Measurements from ENCODE around the gene SYK. TPM values are rescaled to one million over a fixed set of nuclear protein-coding genes. Genes with fewer than 3 reads are reported as not detected.

The SYK gene
- polyA plus RNA-seq, 3 donors = 51.1 to 186 (median 177) TPM

DNA sequence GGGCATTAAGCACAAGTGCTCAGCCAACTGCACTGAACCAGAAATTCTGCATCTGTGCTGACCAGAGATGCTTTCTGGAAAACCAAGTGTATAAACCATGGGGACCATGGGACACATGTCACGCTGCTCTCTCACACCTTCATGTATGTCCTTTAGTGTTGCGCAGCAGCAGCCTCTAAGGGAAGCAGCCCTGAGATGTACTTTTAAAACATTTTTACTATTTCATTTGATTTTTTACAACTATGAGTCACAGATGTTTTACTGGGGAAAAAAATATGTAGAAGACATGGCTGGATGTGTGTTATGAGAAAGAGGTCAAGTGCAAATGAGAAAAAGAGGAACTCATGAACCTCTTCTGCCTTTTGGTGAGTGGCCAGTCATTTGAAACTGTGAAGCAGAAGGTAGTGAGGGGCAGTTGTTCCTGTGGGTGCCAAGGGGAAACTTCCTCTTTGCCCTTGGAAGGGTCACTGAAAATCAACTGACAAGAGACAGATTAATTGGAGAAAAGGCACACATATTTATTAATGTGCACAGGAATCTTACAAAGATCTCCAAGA is 31.4 kb upstream of the SYK start:
- Mint-ChIP-seq H3K4me3 (no peak overlapping the region), H3K9me3 (peaks cover 3 to 30% (median 19%) of the 10 kb centered on the region in 7 donors), H3K4me1 (peaks cover 59% of the 10 kb centered on the region), H3K36me3 (no peaks in the 10 kb centered on the region), H3K27me3 (ENCODE audit: low read depth in 3 of 3) (peaks cover 0 to 2% (median 0%) of the 10 kb centered on the region in 3 donors), H3K27ac (peak overlapping the region; percentile 5 to 90 (median 86))
- peaks cover 58 to 59% of the 10 kb centered on the region in 2 donors for H3K4me1 ChIP-seq (ENCODE audit: control insufficient read depth in 1 of 2, insufficient read depth in 2 of 2, low read length in 2 of 2)
- DNase-seq = peak; percentile 83 to 89 (median 84)
- H3K27ac ChIP-seq (ENCODE audit: low read depth in 1 of 2, low read length in 2 of 2) = peak overlapping the region; percentile 53 to 74
- no peak overlapping the region for H3K9ac ChIP-seq (ENCODE audit: insufficient read depth, low read length, poor library complexity, severe bottlenecking)
- peak overlapping the region; percentile 24 for H3K4me2 ChIP-seq (replicated peaks; ENCODE audit: extremely low read depth, low read length, poor library complexity, severe bottlenecking)
- intact Hi-C loops (cut with micrococcal nuclease) = loop anchor here (5.0 to 10.0 kb wide), 2 partner anchors 37 to 55 kb away; no protein-coding TSS in a partner anchor
- no peaks in the 10 kb centered on the region for H3K27me3 ChIP-seq (ENCODE audit: control insufficient read depth in 2 of 2, insufficient read depth in 2 of 2, low read length in 2 of 2)
- H4K20me1 ChIP-seq (ENCODE audit: insufficient read depth, low read length) = no peaks in the 10 kb centered on the region
- peak overlapping the region in 1 of 3 experiments; percentile 23 for H3K4me3 ChIP-seq (replicated peaks in 1 of 3; ENCODE audit: low read depth in 2 of 3, low read length in 3 of 3)
- H3K36me3 ChIP-seq (replicated peaks in 1 of 2; ENCODE audit: control insufficient read depth in 1 of 2, insufficient read depth in 2 of 2, low read length in 2 of 2) = no peaks in the 10 kb centered on the region
- TF ChIP-seq, protein P1, sequence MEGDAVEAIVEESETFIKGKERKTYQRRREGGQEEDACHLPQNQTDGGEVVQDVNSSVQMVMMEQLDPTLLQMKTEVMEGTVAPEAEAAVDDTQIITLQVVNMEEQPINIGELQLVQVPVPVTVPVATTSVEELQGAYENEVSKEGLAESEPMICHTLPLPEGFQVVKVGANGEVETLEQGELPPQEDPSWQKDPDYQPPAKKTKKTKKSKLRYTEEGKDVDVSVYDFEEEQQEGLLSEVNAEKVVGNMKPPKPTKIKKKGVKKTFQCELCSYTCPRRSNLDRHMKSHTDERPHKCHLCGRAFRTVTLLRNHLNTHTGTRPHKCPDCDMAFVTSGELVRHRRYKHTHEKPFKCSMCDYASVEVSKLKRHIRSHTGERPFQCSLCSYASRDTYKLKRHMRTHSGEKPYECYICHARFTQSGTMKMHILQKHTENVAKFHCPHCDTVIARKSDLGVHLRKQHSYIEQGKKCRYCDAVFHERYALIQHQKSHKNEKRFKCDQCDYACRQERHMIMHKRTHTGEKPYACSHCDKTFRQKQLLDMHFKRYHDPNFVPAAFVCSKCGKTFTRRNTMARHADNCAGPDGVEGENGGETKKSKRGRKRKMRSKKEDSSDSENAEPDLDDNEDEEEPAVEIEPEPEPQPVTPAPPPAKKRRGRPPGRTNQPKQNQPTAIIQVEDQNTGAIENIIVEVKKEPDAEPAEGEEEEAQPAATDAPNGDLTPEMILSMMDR (IDR thresholded peaks at IDR 0.05) = no peak
- peaks cover 5 to 21% of the 10 kb centered on the region in 2 donors for H3K9me3 ChIP-seq (replicated peaks in 1 of 2; ENCODE audit: control insufficient read depth in 1 of 2, insufficient read depth in 1 of 2, low read length in 2 of 2)
- H2AFZ ChIP-seq (ENCODE audit: insufficient read depth, low read depth, low read length, poor library complexity, severe bottlenecking) = no peak overlapping the region
- no peaks in the 10 kb centered on the region for H3K79me2 ChIP-seq (ENCODE audit: insufficient read depth, low read length)
- no CpG with 5 or more reads among the region's 2 CpGs for WGBS (ENCODE audit: insufficient coverage)

- no peaks in the 10 kb centered on the region for H3K36me3 Mint-ChIP-seq
- H3K27me3 ChIP-seq (ENCODE audit: control insufficient read depth in 2 of 2, insufficient read depth in 2 of 2, low read length in 2 of 2) = no peaks in the 10 kb centered on the region
- H3K36me3 ChIP-seq (replicated peaks in 1 of 2; ENCODE audit: control insufficient read depth in 1 of 2, insufficient read depth in 2 of 2, low read length in 2 of 2) = no peaks in the 10 kb centered on the region
- H3K27ac ChIP-seq (ENCODE audit: low read depth in 1 of 2, low read length in 2 of 2) = peak overlapping the region; percentile 17 to 74
- peaks cover 59% of the 10 kb centered on the region for H3K4me1 Mint-ChIP-seq
- intact Hi-C loops (cut with micrococcal nuclease) = loop anchor here (5.0 to 10.0 kb wide), 2 partner anchors 36 to 54 kb away; no protein-coding TSS in a partner anchor
- H4K20me1 ChIP-seq (ENCODE audit: insufficient read depth, low read length) = no peaks in the 10 kb centered on the region
- 69% methylated on average over 2 of the region's 3 CpGs for WGBS (ENCODE audit: insufficient coverage)
- peaks cover 58 to 59% of the 10 kb centered on the region in 2 donors for H3K4me1 ChIP-seq (ENCODE audit: control insufficient read depth in 1 of 2, insufficient read depth in 2 of 2, low read length in 2 of 2)
- H3K9me3 Mint-ChIP-seq = peaks cover 3 to 24% (median 16%) of the 10 kb centered on the region in 7 donors
- H3K27me3 Mint-ChIP-seq (ENCODE audit: low read depth in 3 of 3) = no peaks in the 10 kb centered on the region
- DNase-seq = no peak
- H3K79me2 ChIP-seq (ENCODE audit: insufficient read depth, low read length) = no peaks in the 10 kb centered on the region
- TF ChIP-seq, protein P1 (IDR thresholded peaks at IDR 0.05) = no peak
- H3K9ac ChIP-seq (ENCODE audit: insufficient read depth, low read length, poor library complexity, severe bottlenecking) = no peak overlapping the region
- H2AFZ ChIP-seq (ENCODE audit: insufficient read depth, low read depth, low read length, poor library complexity, severe bottlenecking) = no peak overlapping the region
- peaks cover 5 to 21% of the 10 kb centered on the region in 2 donors for H3K9me3 ChIP-seq (replicated peaks in 1 of 2; ENCODE audit: control insufficient read depth in 1 of 2, insufficient read depth in 1 of 2, low read length in 2 of 2)
- H3K4me3 ChIP-seq (replicated peaks in 1 of 3; ENCODE audit: low read depth in 2 of 3, low read length in 3 of 3) = no peak overlapping the region
- peak overlapping the region in 5 of 7 donors; percentile 32 to 89 (median 86) for H3K27ac Mint-ChIP-seq
- H3K4me3 Mint-ChIP-seq = no peak overlapping the region
- no peak overlapping the region for H3K4me2 ChIP-seq (replicated peaks; ENCODE audit: extremely low read depth, low read length, poor library complexity, severe bottlenecking)
These were observed 30.7 kb upstream of the SYK start for GRCh38 chr9:90770927-90771326.

Data from CD14-positive monocyte (primary cell).